Measurements from ENCODE around the gene GALNT12. TPM values are rescaled to one million over a fixed set of nuclear protein-coding genes. Genes with fewer than 3 reads are reported as not detected.

Gene GALNT12
- total RNA-seq, 1 donor from 2014 or later: 12.9 TPM

DNA sequence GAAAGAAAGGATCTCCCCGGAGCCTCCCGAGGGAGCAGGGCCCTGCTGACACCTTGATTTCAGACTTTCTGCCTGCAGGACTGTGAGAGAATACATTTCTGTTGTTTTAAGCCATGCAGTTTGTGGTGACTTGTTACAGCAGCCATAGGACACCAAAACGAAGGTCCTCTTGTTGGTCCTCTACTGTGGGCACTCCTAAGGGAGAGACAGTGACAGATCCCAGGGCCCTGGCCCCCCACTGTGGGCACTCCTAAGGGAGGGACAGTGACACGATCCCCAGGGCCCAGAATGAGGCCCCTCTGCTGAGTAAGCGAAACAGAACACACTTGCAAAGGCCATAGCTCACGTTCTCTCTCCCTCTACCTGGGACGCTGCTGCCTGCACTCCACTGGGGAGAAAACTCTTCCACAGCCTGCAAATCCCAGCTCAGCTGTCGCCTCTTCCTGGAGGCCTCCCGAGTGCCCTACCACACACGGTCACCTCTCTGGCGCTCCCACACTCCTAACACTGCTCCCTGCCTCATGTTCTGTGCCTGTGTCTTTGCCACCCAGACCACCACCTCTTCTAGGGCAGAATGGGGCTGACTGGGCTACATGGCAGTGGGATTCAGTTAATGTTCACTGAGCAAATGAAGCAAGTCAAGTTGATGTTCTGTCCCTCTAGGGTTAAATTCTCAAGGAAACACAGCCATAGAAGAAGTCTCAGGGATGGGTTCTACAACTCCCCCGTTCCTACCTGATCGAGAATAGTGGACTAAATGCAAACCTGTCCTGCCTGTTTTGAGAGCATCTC is 34.9 kb upstream of the GALNT12 start:
- H3K4me1 Mint-ChIP-seq (ENCODE audit: low read depth): no peaks in the 10 kb centered on the region
- no peaks in the 10 kb centered on the region for H3K9me3 Mint-ChIP-seq (ENCODE audit: low read depth)
- TF ChIP-seq, protein P1, sequence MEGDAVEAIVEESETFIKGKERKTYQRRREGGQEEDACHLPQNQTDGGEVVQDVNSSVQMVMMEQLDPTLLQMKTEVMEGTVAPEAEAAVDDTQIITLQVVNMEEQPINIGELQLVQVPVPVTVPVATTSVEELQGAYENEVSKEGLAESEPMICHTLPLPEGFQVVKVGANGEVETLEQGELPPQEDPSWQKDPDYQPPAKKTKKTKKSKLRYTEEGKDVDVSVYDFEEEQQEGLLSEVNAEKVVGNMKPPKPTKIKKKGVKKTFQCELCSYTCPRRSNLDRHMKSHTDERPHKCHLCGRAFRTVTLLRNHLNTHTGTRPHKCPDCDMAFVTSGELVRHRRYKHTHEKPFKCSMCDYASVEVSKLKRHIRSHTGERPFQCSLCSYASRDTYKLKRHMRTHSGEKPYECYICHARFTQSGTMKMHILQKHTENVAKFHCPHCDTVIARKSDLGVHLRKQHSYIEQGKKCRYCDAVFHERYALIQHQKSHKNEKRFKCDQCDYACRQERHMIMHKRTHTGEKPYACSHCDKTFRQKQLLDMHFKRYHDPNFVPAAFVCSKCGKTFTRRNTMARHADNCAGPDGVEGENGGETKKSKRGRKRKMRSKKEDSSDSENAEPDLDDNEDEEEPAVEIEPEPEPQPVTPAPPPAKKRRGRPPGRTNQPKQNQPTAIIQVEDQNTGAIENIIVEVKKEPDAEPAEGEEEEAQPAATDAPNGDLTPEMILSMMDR (IDR thresholded peaks at IDR 0.05; ENCODE audit: unreplicated experiment): no peak
- no peak for DNase-seq (ENCODE audit: low spot score, unreplicated experiment)
- H3K36me3 Mint-ChIP-seq (ENCODE audit: insufficient read depth): peaks cover 24% of the 10 kb centered on the region
- H3K27ac Mint-ChIP-seq: no peak overlapping the region
- H3K27me3 Mint-ChIP-seq: no peaks in the 10 kb centered on the region
- no peak overlapping the region for H3K4me3 Mint-ChIP-seq (ENCODE audit: low read depth)

DNA sequence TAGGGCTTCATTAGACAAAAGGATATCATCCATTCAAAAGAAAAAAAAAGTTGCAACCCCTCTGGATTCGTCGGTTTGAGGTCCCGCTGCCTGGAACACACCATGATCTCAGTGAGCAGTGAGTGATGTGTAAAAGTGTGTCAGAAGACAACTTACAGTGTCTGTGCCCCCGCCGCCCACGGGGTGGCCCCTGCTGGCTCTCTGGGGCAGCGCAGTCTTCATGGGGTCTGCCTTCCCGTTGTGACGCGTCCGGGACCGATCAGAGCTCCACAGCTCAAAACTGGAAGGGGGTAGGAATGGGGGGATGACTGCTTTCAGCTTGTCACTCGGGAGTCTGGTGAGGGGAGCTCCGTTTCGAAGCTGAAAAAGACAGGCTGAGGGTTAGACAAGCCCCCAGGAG is 33.7 kb upstream of the GALNT12 start:
- no peak for DNase-seq (ENCODE audit: low spot score, unreplicated experiment)
- TF ChIP-seq, protein P1 (IDR thresholded peaks at IDR 0.05; ENCODE audit: unreplicated experiment): no peak
- Mint-ChIP-seq H3K4me3 (ENCODE audit: low read depth) (no peak overlapping the region), H3K9me3 (ENCODE audit: low read depth) (no peaks in the 10 kb centered on the region), H3K27ac (no peak overlapping the region), H3K36me3 (ENCODE audit: insufficient read depth) (peaks cover 22% of the 10 kb centered on the region), H3K27me3 (no peaks in the 10 kb centered on the region), H3K4me1 (ENCODE audit: low read depth) (peaks cover 4% of the 10 kb centered on the region)

DNA sequence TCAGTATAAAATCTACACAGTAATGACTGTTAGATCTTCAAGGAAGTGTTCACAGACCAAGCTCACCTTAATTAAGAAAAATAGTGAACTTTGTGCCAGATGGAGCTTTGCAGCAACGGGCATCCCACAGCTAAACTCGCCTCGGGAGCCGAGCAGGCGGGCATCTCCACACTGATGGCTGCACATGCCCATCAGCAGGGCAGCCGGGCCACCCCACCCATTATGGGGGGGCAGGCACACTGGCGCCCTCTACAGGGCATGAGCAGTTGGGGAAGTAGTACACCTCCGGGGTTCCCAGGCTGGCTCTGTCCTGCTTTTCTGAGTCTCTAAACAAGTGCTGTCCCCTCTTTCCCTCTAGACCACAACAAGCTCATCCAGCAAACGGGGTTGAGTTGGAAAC is 32.7 kb upstream of the GALNT12 start:
- no peaks in the 10 kb centered on the region for H3K9me3 Mint-ChIP-seq (ENCODE audit: low read depth)
- TF ChIP-seq, protein P1 (IDR thresholded peaks at IDR 0.05; ENCODE audit: unreplicated experiment): peak; percentile 47
- H3K4me3 Mint-ChIP-seq (ENCODE audit: low read depth): no peak overlapping the region
- no peak for DNase-seq (ENCODE audit: low spot score, unreplicated experiment)
- no peak overlapping the region for H3K27ac Mint-ChIP-seq
- H3K27me3 Mint-ChIP-seq: no peaks in the 10 kb centered on the region
- H3K4me1 Mint-ChIP-seq (ENCODE audit: low read depth): peaks cover 10% of the 10 kb centered on the region
- H3K36me3 Mint-ChIP-seq (ENCODE audit: insufficient read depth): peaks cover 22% of the 10 kb centered on the region

DNA sequence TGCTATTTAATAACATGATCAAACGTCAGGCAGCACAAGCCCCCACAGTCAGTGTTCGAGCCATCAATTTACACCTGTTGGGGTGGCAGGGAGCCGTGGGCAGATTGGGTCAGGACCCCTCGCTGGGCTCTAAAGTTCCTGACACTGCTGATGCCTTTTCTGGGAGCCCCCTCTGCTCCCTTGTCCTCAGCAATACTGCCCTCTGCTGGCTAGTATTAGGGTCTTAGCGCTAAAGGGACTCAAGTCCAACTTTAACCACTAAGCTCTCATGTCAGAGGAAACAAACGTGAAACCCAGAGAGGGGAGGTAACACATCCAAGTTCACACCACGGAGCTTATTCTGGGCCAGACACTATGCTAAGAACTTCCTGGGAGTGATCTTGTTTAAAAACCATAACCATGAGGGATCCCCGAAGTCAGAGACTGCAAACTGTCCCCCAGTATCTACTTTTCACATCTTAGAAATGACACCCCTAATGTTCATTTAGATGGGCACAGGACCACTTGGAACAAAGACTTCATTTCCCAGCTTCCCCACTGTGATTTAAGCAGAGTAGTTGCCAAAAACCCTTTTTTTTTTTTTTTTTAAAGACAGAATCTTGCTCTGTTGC is 31.5 kb upstream of the GALNT12 start:
- Mint-ChIP-seq H3K36me3 (ENCODE audit: insufficient read depth) (peaks cover 16% of the 10 kb centered on the region), H3K9me3 (ENCODE audit: low read depth) (no peaks in the 10 kb centered on the region), H3K27me3 (no peaks in the 10 kb centered on the region), H3K4me3 (ENCODE audit: low read depth) (no peak overlapping the region), H3K27ac (no peak overlapping the region), H3K4me1 (ENCODE audit: low read depth) (peaks cover 15% of the 10 kb centered on the region)
- TF ChIP-seq, protein P1 (IDR thresholded peaks at IDR 0.05; ENCODE audit: unreplicated experiment): peak; percentile 75
- DNase-seq (ENCODE audit: low spot score, unreplicated experiment): peak; percentile 33

DNA sequence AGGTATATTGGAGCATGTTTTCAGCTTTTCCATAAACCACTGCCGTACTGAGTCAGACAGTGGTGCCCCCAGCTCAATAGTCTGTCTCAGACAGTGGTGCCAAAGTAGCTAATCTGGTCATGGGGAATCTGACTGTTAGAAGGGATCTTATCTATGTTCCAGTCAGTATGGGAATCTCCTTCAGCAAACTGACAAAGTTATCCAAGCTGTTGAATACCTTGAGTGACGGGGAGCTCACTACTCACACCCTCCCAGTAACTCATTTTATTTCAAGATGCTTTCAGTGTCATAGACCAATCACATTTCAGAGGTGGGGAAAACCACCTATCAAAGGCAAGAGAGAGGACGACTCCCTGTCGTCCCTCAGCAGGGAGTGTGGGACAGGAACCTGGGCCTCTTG is 29.9 kb upstream of the GALNT12 start:
- Mint-ChIP-seq H3K9me3 (ENCODE audit: low read depth) (no peaks in the 10 kb centered on the region), H3K36me3 (ENCODE audit: insufficient read depth) (peaks cover 21% of the 10 kb centered on the region), H3K27ac (no peak overlapping the region), H3K4me3 (ENCODE audit: low read depth) (no peak overlapping the region), H3K27me3 (no peaks in the 10 kb centered on the region), H3K4me1 (ENCODE audit: low read depth) (peaks cover 27% of the 10 kb centered on the region)
- TF ChIP-seq, protein P1 (IDR thresholded peaks at IDR 0.05; ENCODE audit: unreplicated experiment): no peak
- DNase-seq (ENCODE audit: low spot score, unreplicated experiment): no peak

Data from progenitor cell of endocrine pancreas (in vitro differentiated cells).